Transverse colon (tissue), 4 donors: Measurements from ENCODE around the gene PHKG1. TPM values are rescaled to one million over a fixed set of nuclear protein-coding genes. Genes with fewer than 3 reads are reported as not detected.
A peak's percentile ranks its signal among the peaks of the same experiment; 100 is the strongest.
"Not testable (repeated sequence)": the region's sequence is repeated elsewhere in the genome, so short reads cannot be mapped to it uniquely, and the experiment has no call there.

Experiments
- DNase-seq: peaks from one replicate; pipeline ENCODE4 v3.0.0-alpha.2; 2019
- H3K27ac ChIP-seq, 4 donors: fragments of 200-600 bp; sonication (generic); 2 replicates each; pipeline ENCODE4 v1.5.1; 2016 to 2018; ENCODE audit warnings: inconsistent platforms in 4 of 4
- H3K27me3 ChIP-seq: fragments of 200-600 bp; sonication (generic); 2 replicates; pipeline ENCODE4 v1.5.1; 2017; ENCODE audit warnings: inconsistent platforms
- H3K36me3 ChIP-seq, 4 donors: fragments of 200-600 bp; sonication (generic); 2 replicates each; pipeline ENCODE4 v1.5.1; 2017 to 2019; ENCODE audit warnings: inconsistent platforms in 4 of 4
- H3K4me1 ChIP-seq, 4 donors: fragments of 200-600 bp; sonication (generic); 2 replicates each; pipeline ENCODE4 v1.5.1; 2017 to 2020; ENCODE audit warnings: inconsistent platforms in 4 of 4
- H3K4me3 ChIP-seq, 4 donors: fragments of 200-600 bp; sonication (generic); 1 replicate in 1 of 4; 2 replicates in 3 of 4; pipeline versions ENCODE4 v1.5.1 to v1.6.1; 2017 to 2019; ENCODE audit warnings: inconsistent platforms in 4 of 4
- H3K9me3 ChIP-seq, 2 donors: fragments of 200-600 bp; sonication (generic); 2 replicates each; pipeline ENCODE4 v1.5.1; 2017 to 2019; ENCODE audit warnings: inconsistent platforms in 2 of 2
- CTCF ChIP-seq, 5 experiments: fragments of 200-600 bp in 3 of 5; fragments of 450-650 bp in 2 of 5; sonication (generic) in 3 of 5; IDR thresholded peaks; 1 replicate in 2 of 5; 2 replicates in 3 of 5; pipeline ENCODE4 v1.5.1; 2016 to 2017; ENCODE audit warnings: antibody characterized with exemption in 5 of 5, inconsistent platforms in 3 of 5, mild to moderate bottlenecking in 2 of 5, moderate library complexity in 1 of 5
- EP300 ChIP-seq: sonication (generic); formaldehyde crosslinking; IDR thresholded peaks from one replicate; pipeline ENCODE4 v1.6.1; 2017; ENCODE audit warnings: antibody characterized with exemption, low read depth
- POLR2A ChIP-seq: fragments of 450-650 bp; IDR thresholded peaks from one replicate; pipeline ENCODE4 v1.6.1; 2016; ENCODE audit warnings: antibody characterized with exemption, mild to moderate bottlenecking, moderate library complexity
- POLR2AphosphoS5 ChIP-seq, 3 donors: sonication (generic); formaldehyde crosslinking; IDR thresholded peaks; one replicate each; pipeline ENCODE4 v1.6.1; 2016; ENCODE audit warnings: antibody characterized with exemption in 3 of 3
- WGBS, 2 donors: methylation state at CpG; one replicate each; pipeline ENCODE4 v1.1.5; 2018; ENCODE audit warnings: low coverage in 1 of 2; 5-methylcytosine and 5-hydroxymethylcytosine counted together
- in situ Hi-C, 4 donors: fragments of 200-750 bp; cut with MboI; loops; one replicate each; pipeline versions ENCODE4 v1.15.0 to v1.15.1; 2017; ENCODE audit warnings: low sequenced_read_pairs in 3 of 4, low pct_ligation_motif_present in 1 of 4, low pct_unique_long_range_greater_than_20kb in 1 of 4
- intact Hi-C: fragments of 100-400 bp; cut with DNase I; formaldehyde crosslinking; loops from one replicate; pipeline ENCODE4 v1.15.1; 2023; ENCODE audit warnings: low total_unique reads
- total RNA-seq, 4 donors: library from RNA; depleted of rRNA; stranded (reverse); fragments of >200 nt; gene quantifications; one replicate each; pipeline ENCODE4 v1.1.0, GENCODE V29; 2016

PHKG1 gene
- 1 to 10 TPM in 3 of 4 donors, not detected in 1; 1.2 to 9.7 (median 1.6) TPM for total RNA-seq

GRCh38 chr7:56092789-56093531 is at the start of gene PHKG1:
Gene PHKG1, minus strand, starts transcription at chr7:56092952. Its CDS starts 4,011 bp downstream, at chr7:56088941.
- Histone ChIP-seq H3K36me3 (no peaks in the 10 kb centered on the region), H3K9me3 (no peaks in the 10 kb centered on the region), H3K4me1 (peaks cover 0 to 21% (median 10%) of the 10 kb centered on the region in 4 donors), H3K4me3 (no peak within 1 kb of the TSS), H3K27me3 (no peaks in the 10 kb centered on the region), H3K27ac (peak within 1 kb of the TSS; percentile 66 to 84 (median 72))
- WGBS, 2 donors = 45% methylated on average over 19 of the region's 19 CpGs; no CpG with 5 or more reads in 1 of the 2 donors
- intact Hi-C loops (no loop called here), in situ Hi-C loops (no loop called here)
- peak; percentile 67 for DNase-seq
- TF ChIP-seq CTCF (IDR thresholded peaks at IDR 0.05) (peak in 3 of 5 experiments; percentile 43 to 51 (median 44)), EP300 (no peak), POLR2AphosphoS5 (IDR thresholded peaks at IDR 0.05) (peak in 1 of 3 donors; percentile 42)

GRCh38 chr7:56131062-56131461 is 38.3 kb upstream of the PHKG1 start:
- H3K9me3 ChIP-seq, H3K4me1 ChIP-seq, intact Hi-C loops, H3K4me3 ChIP-seq, H3K36me3 ChIP-seq, H3K27me3 ChIP-seq, DNase-seq, in situ Hi-C loops, H3K27ac ChIP-seq: not testable (repeated sequence)
- 51 to 71% methylated on average over 2 of the region's 2 CpGs for WGBS, 2 donors

- Histone ChIP-seq H3K27ac (no peak overlapping the region), H3K4me3 (no peak overlapping the region), H3K36me3 (no peaks in the 10 kb centered on the region), H3K4me1 (no peaks in the 10 kb centered on the region), H3K27me3 (no peaks in the 10 kb centered on the region), H3K9me3 (no peaks in the 10 kb centered on the region)
- intact Hi-C loops (no loop called here), in situ Hi-C loops (no loop called here)
- no peak for DNase-seq
- WGBS, 2 donors = 74 to 93% methylated on average over 3 to 7 of the region's 7 CpGs
- TF ChIP-seq POLR2A = no peak
- TF ChIP-seq POLR2AphosphoS5 (IDR thresholded peaks at IDR 0.05) = no peak
- TF ChIP-seq CTCF (IDR thresholded peaks at IDR 0.05) = no peak
- no peak for TF ChIP-seq EP300
Observed at GRCh38 chr7:56127241-56127975, 34.7 kb upstream of the PHKG1 start.

- no peaks in the 10 kb centered on the region for H3K9me3 ChIP-seq
- intact Hi-C loops (no loop called here), in situ Hi-C loops (no loop called here)
- H3K27me3 ChIP-seq = no peaks in the 10 kb centered on the region
- no peak overlapping the region for H3K4me3 ChIP-seq
- no peaks in the 10 kb centered on the region for H3K36me3 ChIP-seq
- no peak overlapping the region for H3K27ac ChIP-seq
- WGBS, 2 donors = 84 to 96% methylated on average over 5 to 8 of the region's 8 CpGs
- H3K4me1 ChIP-seq = no peaks in the 10 kb centered on the region
- DNase-seq = no peak
- TF ChIP-seq POLR2AphosphoS5 (IDR thresholded peaks at IDR 0.05) = no peak
- no peak for TF ChIP-seq CTCF (IDR thresholded peaks at IDR 0.05)
- TF ChIP-seq POLR2A = no peak
- TF ChIP-seq EP300 = no peak
Observed at GRCh38 chr7:56125831-56126230, 33.1 kb upstream of the PHKG1 start.
